HepG2 (cell line): ENCODE measurements around the gene ANO6.

Source experiments
- NR2F6 ChIP-seq, 2 experiments: IDR thresholded peaks; 2 replicates each; pipeline ENCODE4 v1.6.1; 2016; ENCODE audit warnings: antibody characterized with exemption in 1 of 2, mild to moderate bottlenecking in 1 of 2
- ZNF232 ChIP-seq: sonication (generic); formaldehyde crosslinking; IDR thresholded peaks from 2 replicates; pipeline ENCODE4 v1.4.0; 2020; ENCODE audit warnings: missing genetic modification reagents, borderline replicate concordance

DNA sequence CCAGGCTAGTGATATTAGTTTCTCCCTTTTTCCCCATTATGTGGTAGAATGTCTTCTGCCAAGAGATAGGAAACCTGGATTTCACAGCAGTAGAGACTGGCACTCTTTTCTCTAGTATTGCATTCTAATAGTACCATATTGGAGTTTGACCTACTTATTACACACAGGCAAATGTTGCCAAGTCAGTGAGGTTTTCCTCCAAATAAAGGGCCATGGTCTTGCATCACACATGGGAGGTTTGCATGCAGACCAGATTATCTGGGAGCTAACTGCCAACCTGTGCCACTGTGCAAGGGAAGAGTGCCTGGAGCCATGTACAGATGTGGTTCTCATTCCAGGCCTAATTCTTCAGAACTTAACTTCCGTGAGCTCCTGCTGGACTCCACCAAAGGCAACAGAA lies 113.3 kb downstream of the ANO6 start:
- TF ChIP-seq ZNF232 (CRISPR knock-in tag) (no peak), NR2F6 (IDR thresholded peaks at IDR 0.05) (no peak), NR2F6 (CRISPR knock-in tag; IDR thresholded peaks at IDR 0.05) (no peak)
